HCT116 (cell line): Measurements from ENCODE around the gene NGF. TPM values are rescaled to one million over a fixed set of nuclear protein-coding genes. Genes with fewer than 3 reads are reported as not detected.

Experiments
- ATAC-seq: fragments of 200-7000 bp; cut with Tn5 transposase; 2 replicates; pipeline ENCODE4 v1.9.1; 2020; ENCODE audit warnings: mild to moderate bottlenecking, moderate library complexity
- BruUV-seq: library from RNA; stranded (reverse); fragments of 400-500 nt; replicated peaks from 2 replicates; lab custom pipeline; 2021; lab: Mats Ljungman, UMichigan
- CTCF ChIA-PET: fragments of 300-600 bp; sonication (Branson Sonifier 250); formaldehyde crosslinking; loops from one replicate; lab custom pipeline; 2021; ENCODE audit warnings: antibody characterized with exemption; lab: Charles Lee
- POLR2A ChIA-PET: fragments of 300-600, 350-600 bp; sonication (Branson Sonifier 250); formaldehyde crosslinking; loops from one replicate; lab custom pipeline; 2021; ENCODE audit warnings: antibody characterized with exemption; lab: Charles Lee
- RAD21 ChIA-PET, 2 experiments: fragments of 300-600 bp; sonication (Branson Sonifier 250); formaldehyde crosslinking; loops; one replicate each; lab custom pipeline; 2023; ENCODE audit warnings: low total read pairs in 2 of 2; ENCODE audit not compliant: uncharacterized antibody in 2 of 2, unreplicated experiment in 2 of 2, low non-redundant PET in 1 of 2; lab: Charles Lee
- DNase-seq: peaks from one replicate; pipeline ENCODE4 v3.0.0-alpha.2; 2010; ENCODE audit warnings: low read depth, low spot score
- H2AFZ ChIP-seq: fragments of 200-600 bp; shearing (Covaris generic), sonication (generic); 2 replicates; pipeline ENCODE4 v1.6.1; 2017; ENCODE audit warnings: low read depth, mixed run types, mixed read lengths, antibody characterized with exemption, low read length; ENCODE audit not compliant: poor library complexity, severe bottlenecking
- H3K27ac ChIP-seq: 2 replicates; pipeline ENCODE4 v1.5.1; 2012; ENCODE audit warnings: low read depth, low read length
- H3K27me3 ChIP-seq: fragments of 200-600 bp; sonication (generic); 2 replicates; pipeline ENCODE4 v1.6.1; 2016; ENCODE audit warnings: mixed run types, low read length, mixed read lengths; ENCODE audit not compliant: insufficient read depth
- H3K36me3 ChIP-seq, 2 experiments: fragments of 200-500 bp in 1 of 2; fragments of 200-600 bp in 1 of 2; sonication (Bioruptor generic) in 1 of 2; sonication (generic) in 1 of 2; 2 replicates each; pipeline versions ENCODE4 v1.5.1 to v1.6.1; 2014 to 2016; ENCODE audit warnings: low read length in 2 of 2, inconsistent platforms in 1 of 2, mixed read lengths in 1 of 2, mixed run types in 1 of 2; ENCODE audit not compliant: insufficient read depth in 2 of 2, control insufficient read depth in 1 of 2
- H3K4me1 ChIP-seq, 2 experiments: fragments of 200-600 bp in 1 of 2; sonication (generic) in 1 of 2; 2 replicates each; pipeline versions ENCODE4 v1.5.1 to v1.6.1; 2012 to 2017; ENCODE audit warnings: low read length in 2 of 2, inconsistent platforms in 1 of 2, mild to moderate bottlenecking in 1 of 2, mixed read lengths in 1 of 2, mixed run types in 1 of 2, moderate library complexity in 1 of 2; ENCODE audit not compliant: insufficient read depth in 2 of 2, control insufficient read depth in 1 of 2
- H3K4me2 ChIP-seq: fragments of 200-600 bp; sonication (generic); 2 replicates; pipeline ENCODE4 v1.6.1; 2017; ENCODE audit warnings: mixed run types, low read length, mixed read lengths
- H3K4me3 ChIP-seq, 2 experiments: fragments of 200-600 bp in 1 of 2; sonication (generic) in 1 of 2; replicated peaks in 1 of 2; 2 replicates each; pipeline ENCODE4 v1.5.1; 2011 to 2016; ENCODE audit warnings: low read length in 2 of 2, control low read depth in 1 of 2, low read depth in 1 of 2, mild to moderate bottlenecking in 1 of 2, mixed read lengths in 1 of 2, mixed run types in 1 of 2
- H3K79me2 ChIP-seq: fragments of 200-600 bp; sonication (generic); 2 replicates; pipeline ENCODE4 v1.6.1; 2017; ENCODE audit warnings: mild to moderate bottlenecking, mixed run types, low read length, moderate library complexity, mixed read lengths; ENCODE audit not compliant: insufficient read depth
- H3K9ac ChIP-seq: fragments of 200-600 bp; sonication (generic); 2 replicates; pipeline ENCODE4 v1.6.1; 2016; ENCODE audit warnings: low read length, mixed read lengths
- H3K9me2 ChIP-seq: fragments of 200-600 bp; sonication (generic), shearing (Covaris generic); 2 replicates; pipeline ENCODE4 v1.6.1; 2017; ENCODE audit warnings: mixed run types, mild to moderate bottlenecking, moderate library complexity; ENCODE audit not compliant: insufficient read depth
- H3K9me3 ChIP-seq, 2 experiments: fragments of 200-500 bp in 1 of 2; fragments of 200-600 bp in 1 of 2; sonication (Bioruptor generic) in 1 of 2; sonication (generic) in 1 of 2; 2 replicates each; pipeline ENCODE4 v1.6.1; 2014 to 2017; ENCODE audit warnings: low read length in 2 of 2, mixed read lengths in 2 of 2, inconsistent platforms in 1 of 2, low read depth in 1 of 2, mild to moderate bottlenecking in 1 of 2, mixed run types in 1 of 2, moderate library complexity in 1 of 2; ENCODE audit not compliant: control insufficient read depth in 1 of 2, insufficient read depth in 1 of 2
- H4K20me1 ChIP-seq: fragments of 200-600 bp; sonication (generic), shearing (Covaris generic); 2 replicates; pipeline ENCODE4 v1.6.1; 2017; ENCODE audit warnings: mixed run types, mild to moderate bottlenecking, moderate library complexity; ENCODE audit not compliant: insufficient read depth
- CBX3 ChIP-seq: IDR thresholded peaks from 2 replicates; pipeline ENCODE4 v1.6.1; 2012; ENCODE audit warnings: low read depth
- CEBPB ChIP-seq: IDR thresholded peaks from 2 replicates; pipeline ENCODE4 v1.6.1; 2012; ENCODE audit warnings: low read depth
- EGR1 ChIP-seq: IDR thresholded peaks from 2 replicates; pipeline ENCODE4 v1.6.1; 2012; ENCODE audit warnings: low read depth
- ELF1 ChIP-seq: IDR thresholded peaks from 2 replicates; pipeline ENCODE4 v1.6.1; 2012; ENCODE audit warnings: low read depth, borderline replicate concordance
- EZH2phosphoT487 ChIP-seq: fragments of 200-600 bp; IDR thresholded peaks from 2 replicates; pipeline ENCODE4 v1.6.1; 2018; ENCODE audit warnings: antibody characterized with exemption, borderline replicate concordance
- JUND ChIP-seq: IDR thresholded peaks from 2 replicates; pipeline ENCODE4 v1.6.1; 2012
- POLR2A ChIP-seq: IDR thresholded peaks from 2 replicates; pipeline ENCODE4 v1.7.0; 2011; ENCODE audit warnings: borderline replicate concordance; ENCODE audit not compliant: insufficient read depth, insufficient read length; ENCODE audit errors: extremely low read depth
- POLR2AphosphoS5 ChIP-seq: IDR thresholded peaks from 2 replicates; pipeline ENCODE4 v1.6.1; 2011; ENCODE audit warnings: mild to moderate bottlenecking, low read depth, low read length, moderate library complexity
- RAD21 ChIP-seq: IDR thresholded peaks from 2 replicates; pipeline ENCODE4 v1.6.1; 2012; ENCODE audit warnings: low read depth, mild to moderate bottlenecking
- SIN3A ChIP-seq: IDR thresholded peaks from 2 replicates; pipeline ENCODE4 v1.6.1; 2012; ENCODE audit warnings: low read depth
- SRF ChIP-seq: IDR thresholded peaks from 2 replicates; pipeline ENCODE4 v1.6.1; 2012; ENCODE audit warnings: low read depth
- YY1 ChIP-seq: IDR thresholded peaks from 2 replicates; pipeline ENCODE4 v1.6.1; 2011; ENCODE audit warnings: low read length, low read depth, moderate library complexity, mild to moderate bottlenecking; ENCODE audit not compliant: insufficient replicate concordance; ENCODE audit errors: extremely low read depth
- ZFX ChIP-seq: fragments of 450-650 bp; IDR thresholded peaks from 2 replicates; pipeline ENCODE4 v1.6.1; 2017
- ZNF274 ChIP-seq: fragments of 200-500 bp; sonication (Bioruptor generic); IDR thresholded peaks from 2 replicates; pipeline ENCODE4 v1.6.1; 2014; ENCODE audit warnings: mild to moderate bottlenecking, low read depth, low read length, inconsistent platforms
- intact Hi-C: fragments of 100-400 bp; cut with micrococcal nuclease; formaldehyde crosslinking; loops from 2 replicates; pipeline ENCODE4 v1.10.0; 2022
- total RNA-seq: library from RNA; stranded (reverse); gene quantifications from one replicate; pipeline ENCODE4 v1.2.1, GENCODE V29; 2021; ENCODE audit not compliant: unreplicated experiment
- TF ChIP-seq, protein P1 (sequence below): IDR thresholded peaks from 2 replicates; pipeline ENCODE4 v1.6.1; 2011; ENCODE audit warnings: mild to moderate bottlenecking, low read length, moderate library complexity; ENCODE audit not compliant: insufficient replicate concordance; ENCODE audit errors: extremely low read depth
- TF ChIP-seq, protein P2 (sequence below): IDR thresholded peaks from 2 replicates; pipeline ENCODE4 v1.6.1; 2012; ENCODE audit warnings: low read depth

NGF gene
- total RNA-seq, 1 experiment from 2014 or later, result not detected

DNA sequence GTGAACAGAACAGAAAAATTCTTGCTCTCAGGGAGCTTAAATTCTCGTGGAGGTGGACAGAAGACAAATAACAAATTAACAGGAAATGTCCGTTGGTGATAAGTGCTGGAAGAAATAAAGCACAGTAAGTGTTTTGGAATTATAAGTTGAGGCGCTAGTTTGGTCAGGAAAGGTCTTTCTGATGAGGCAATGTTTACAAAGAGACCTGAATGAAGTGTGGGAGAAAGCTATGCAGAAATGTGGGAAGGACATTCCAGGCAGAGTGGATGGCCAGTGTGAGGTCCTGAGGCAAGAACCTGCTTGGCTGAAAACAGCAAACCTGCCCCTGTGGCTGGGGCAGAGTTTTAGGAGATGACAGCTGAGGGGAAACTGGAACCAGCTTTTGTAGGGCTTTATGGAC is 23.3 kb downstream of the NGF start:
- H3K9me3 ChIP-seq, result no peaks in the 10 kb centered on the region
- no peaks in the 10 kb centered on the region for H4K20me1 ChIP-seq
- ChIA-PET CTCF (no interaction called here), RAD21 (no interaction called here), POLR2A (no interaction called here)
- no peak for TF ChIP-seq YY1
- TF ChIP-seq, protein P1, sequence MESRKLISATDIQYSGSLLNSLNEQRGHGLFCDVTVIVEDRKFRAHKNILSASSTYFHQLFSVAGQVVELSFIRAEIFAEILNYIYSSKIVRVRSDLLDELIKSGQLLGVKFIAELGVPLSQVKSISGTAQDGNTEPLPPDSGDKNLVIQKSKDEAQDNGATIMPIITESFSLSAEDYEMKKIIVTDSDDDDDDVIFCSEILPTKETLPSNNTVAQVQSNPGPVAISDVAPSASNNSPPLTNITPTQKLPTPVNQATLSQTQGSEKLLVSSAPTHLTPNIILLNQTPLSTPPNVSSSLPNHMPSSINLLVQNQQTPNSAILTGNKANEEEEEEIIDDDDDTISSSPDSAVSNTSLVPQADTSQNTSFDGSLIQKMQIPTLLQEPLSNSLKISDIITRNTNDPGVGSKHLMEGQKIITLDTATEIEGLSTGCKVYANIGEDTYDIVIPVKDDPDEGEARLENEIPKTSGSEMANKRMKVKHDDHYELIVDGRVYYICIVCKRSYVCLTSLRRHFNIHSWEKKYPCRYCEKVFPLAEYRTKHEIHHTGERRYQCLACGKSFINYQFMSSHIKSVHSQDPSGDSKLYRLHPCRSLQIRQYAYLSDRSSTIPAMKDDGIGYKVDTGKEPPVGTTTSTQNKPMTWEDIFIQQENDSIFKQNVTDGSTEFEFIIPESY, result no peak
- no peak for TF ChIP-seq CEBPB
- TF ChIP-seq, protein P2, sequence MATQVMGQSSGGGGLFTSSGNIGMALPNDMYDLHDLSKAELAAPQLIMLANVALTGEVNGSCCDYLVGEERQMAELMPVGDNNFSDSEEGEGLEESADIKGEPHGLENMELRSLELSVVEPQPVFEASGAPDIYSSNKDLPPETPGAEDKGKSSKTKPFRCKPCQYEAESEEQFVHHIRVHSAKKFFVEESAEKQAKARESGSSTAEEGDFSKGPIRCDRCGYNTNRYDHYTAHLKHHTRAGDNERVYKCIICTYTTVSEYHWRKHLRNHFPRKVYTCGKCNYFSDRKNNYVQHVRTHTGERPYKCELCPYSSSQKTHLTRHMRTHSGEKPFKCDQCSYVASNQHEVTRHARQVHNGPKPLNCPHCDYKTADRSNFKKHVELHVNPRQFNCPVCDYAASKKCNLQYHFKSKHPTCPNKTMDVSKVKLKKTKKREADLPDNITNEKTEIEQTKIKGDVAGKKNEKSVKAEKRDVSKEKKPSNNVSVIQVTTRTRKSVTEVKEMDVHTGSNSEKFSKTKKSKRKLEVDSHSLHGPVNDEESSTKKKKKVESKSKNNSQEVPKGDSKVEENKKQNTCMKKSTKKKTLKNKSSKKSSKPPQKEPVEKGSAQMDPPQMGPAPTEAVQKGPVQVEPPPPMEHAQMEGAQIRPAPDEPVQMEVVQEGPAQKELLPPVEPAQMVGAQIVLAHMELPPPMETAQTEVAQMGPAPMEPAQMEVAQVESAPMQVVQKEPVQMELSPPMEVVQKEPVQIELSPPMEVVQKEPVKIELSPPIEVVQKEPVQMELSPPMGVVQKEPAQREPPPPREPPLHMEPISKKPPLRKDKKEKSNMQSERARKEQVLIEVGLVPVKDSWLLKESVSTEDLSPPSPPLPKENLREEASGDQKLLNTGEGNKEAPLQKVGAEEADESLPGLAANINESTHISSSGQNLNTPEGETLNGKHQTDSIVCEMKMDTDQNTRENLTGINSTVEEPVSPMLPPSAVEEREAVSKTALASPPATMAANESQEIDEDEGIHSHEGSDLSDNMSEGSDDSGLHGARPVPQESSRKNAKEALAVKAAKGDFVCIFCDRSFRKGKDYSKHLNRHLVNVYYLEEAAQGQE, result no peak
- no peak for TF ChIP-seq ZFX
- TF ChIP-seq ZNF274, result no peak
- no peak for TF ChIP-seq POLR2A
- TF ChIP-seq CBX3, result no peak
- no peak for TF ChIP-seq EZH2phosphoT487
- no peak for TF ChIP-seq SIN3A
- no peak for TF ChIP-seq SRF
- no peak for TF ChIP-seq RAD21
- no peak for TF ChIP-seq ELF1
- TF ChIP-seq JUND, result no peak
- TF ChIP-seq POLR2AphosphoS5, result no peak
- TF ChIP-seq EGR1, result no peak
- no peaks in the 10 kb centered on the region for H3K9me2 ChIP-seq
- BruUV-seq, result no TSS peak
- H3K79me2 ChIP-seq, result no peaks in the 10 kb centered on the region
- no peaks in the 10 kb centered on the region for H3K27me3 ChIP-seq
- H3K27ac ChIP-seq, result no peak overlapping the region
- no peak for DNase-seq
- no peaks in the 10 kb centered on the region for H3K4me1 ChIP-seq
- no peaks in the 10 kb centered on the region for H3K36me3 ChIP-seq
- no peak overlapping the region for H2AFZ ChIP-seq
- H3K4me3 ChIP-seq, result no peak overlapping the region
- H3K4me2 ChIP-seq, result no peak overlapping the region
- intact Hi-C loops, result no loop called here
- H3K9ac ChIP-seq, result no peak overlapping the region
- ATAC-seq, result no peak
